CD14-positive monocyte (primary cell): Measurements from ENCODE around the gene IPO9. TPM values are rescaled to one million over a fixed set of nuclear protein-coding genes. Genes with fewer than 3 reads are reported as not detected.

Experiments
- DNase-seq, 3 donors: peaks; one replicate each; pipeline ENCODE4 v3.0.0-alpha.2; 2011 to 2022
- H2AFZ ChIP-seq: 2 replicates; pipeline ENCODE4 v1.6.0; 2012; ENCODE audit warnings: mild to moderate bottlenecking, low read depth, low read length, inconsistent platforms; ENCODE audit not compliant: insufficient read depth, poor library complexity, severe bottlenecking
- H3K27ac ChIP-seq, 2 donors: 1 replicate in 1 of 2; 2 replicates in 1 of 2; pipeline ENCODE4 v1.5.1; 2012 to 2013; ENCODE audit warnings: low read length in 2 of 2, control low read depth in 1 of 2, inconsistent platforms in 1 of 2, low read depth in 1 of 2, mild to moderate bottlenecking in 1 of 2
- H3K27me3 ChIP-seq, 2 donors: one replicate each; pipeline versions ENCODE4 v1.6.0 to v1.6.1; 2011 to 2013; ENCODE audit warnings: low read length in 2 of 2; ENCODE audit not compliant: control insufficient read depth in 2 of 2, insufficient read depth in 2 of 2
- H3K36me3 ChIP-seq, 2 donors: replicated peaks in 1 of 2; 1 replicate in 1 of 2; 2 replicates in 1 of 2; pipeline versions ENCODE4 v1.5.1 to v1.6.1; 2012 to 2013; ENCODE audit warnings: low read length in 2 of 2, control low read depth in 1 of 2, inconsistent platforms in 1 of 2, mild to moderate bottlenecking in 1 of 2; ENCODE audit not compliant: insufficient read depth in 2 of 2, control insufficient read depth in 1 of 2
- H3K4me1 ChIP-seq, 2 donors: 1 replicate in 1 of 2; 2 replicates in 1 of 2; pipeline versions ENCODE4 v1.5.1 to v1.6.1; 2012 to 2013; ENCODE audit warnings: low read length in 2 of 2, control low read depth in 1 of 2, inconsistent platforms in 1 of 2, mild to moderate bottlenecking in 1 of 2, moderate library complexity in 1 of 2; ENCODE audit not compliant: insufficient read depth in 2 of 2, control insufficient read depth in 1 of 2
- H3K4me2 ChIP-seq: replicated peaks from 2 replicates; pipeline ENCODE3; 2012; ENCODE audit warnings: low read length, moderate library complexity, mild to moderate bottlenecking; ENCODE audit not compliant: poor library complexity, severe bottlenecking; ENCODE audit errors: extremely low read depth
- H3K4me3 ChIP-seq, 3 experiments: fragments of 200-600 bp in 1 of 3; sonication (generic) in 1 of 3; replicated peaks in 1 of 3; 1 replicate in 2 of 3; 2 replicates in 1 of 3; pipeline ENCODE4 v1.5.1; 2011 to 2013; ENCODE audit warnings: low read length in 3 of 3, mild to moderate bottlenecking in 3 of 3, control low read depth in 2 of 3, low read depth in 2 of 3, inconsistent platforms in 1 of 3, moderate library complexity in 1 of 3
- H3K79me2 ChIP-seq: 2 replicates; pipeline ENCODE4 v1.6.0; 2012; ENCODE audit warnings: mild to moderate bottlenecking, control low read depth, inconsistent platforms, low read length, moderate library complexity; ENCODE audit not compliant: insufficient read depth
- H3K9ac ChIP-seq: 2 replicates; pipeline ENCODE4 v1.6.0; 2017; ENCODE audit warnings: low read length, mild to moderate bottlenecking; ENCODE audit not compliant: insufficient read depth, poor library complexity, severe bottlenecking
- H3K9me3 ChIP-seq, 2 donors: replicated peaks in 1 of 2; 1 replicate in 1 of 2; 2 replicates in 1 of 2; pipeline versions ENCODE4 v1.5.1 to v1.6.1; 2012 to 2013; ENCODE audit warnings: low read length in 2 of 2, control low read depth in 1 of 2; ENCODE audit not compliant: control insufficient read depth in 1 of 2, insufficient read depth in 1 of 2
- H4K20me1 ChIP-seq: 2 replicates; pipeline ENCODE4 v1.6.0; 2012; ENCODE audit warnings: mild to moderate bottlenecking, low read length, control low read depth, moderate library complexity; ENCODE audit not compliant: insufficient read depth
- H3K27ac Mint-ChIP-seq, 7 donors: one replicate each; pipeline ENCODE4 v1.8.0; 2020; ENCODE audit warnings: mild to moderate bottlenecking in 7 of 7, mixed read lengths in 7 of 7, moderate library complexity in 6 of 7, inconsistent platforms in 2 of 7
- H3K27me3 Mint-ChIP-seq, 3 donors: one replicate each; pipeline ENCODE4 v1.8.0; 2021 to 2022; ENCODE audit warnings: low read depth in 3 of 3, mild to moderate bottlenecking in 3 of 3, mixed read lengths in 3 of 3, moderate library complexity in 3 of 3, inconsistent platforms in 1 of 3
- H3K36me3 Mint-ChIP-seq, 2 donors: one replicate each; pipeline ENCODE4 v1.8.0; 2020; ENCODE audit warnings: mixed read lengths in 2 of 2, inconsistent platforms in 1 of 2, mild to moderate bottlenecking in 1 of 2
- H3K4me1 Mint-ChIP-seq: one replicate; pipeline ENCODE4 v1.8.0; 2020; ENCODE audit warnings: mild to moderate bottlenecking, mixed read lengths
- H3K4me3 Mint-ChIP-seq, 2 donors: one replicate each; pipeline ENCODE4 v1.8.0; 2020; ENCODE audit warnings: mild to moderate bottlenecking in 2 of 2, mixed read lengths in 2 of 2, moderate library complexity in 1 of 2
- H3K9me3 Mint-ChIP-seq, 7 donors: one replicate each; pipeline ENCODE4 v1.8.0; 2020 to 2022; ENCODE audit warnings: mixed read lengths in 7 of 7, mild to moderate bottlenecking in 6 of 7, moderate library complexity in 6 of 7, inconsistent platforms in 2 of 7
- CTCF ChIP-seq: fragments of 200-600 bp; IDR thresholded peaks from one replicate; pipeline ENCODE4 v1.8.0; 2022; ENCODE audit warnings: antibody characterized with exemption, mild to moderate bottlenecking
- WGBS: methylation state at CpG from one replicate; pipeline ENCODE4 v1.1.5; 2013; ENCODE audit warnings: missing lambda C conversion rate; ENCODE audit not compliant: insufficient coverage; 5-methylcytosine and 5-hydroxymethylcytosine counted together
- intact Hi-C, 2 donors: fragments of 100-400 bp; cut with micrococcal nuclease; formaldehyde crosslinking; loops; one replicate each; pipeline versions ENCODE4 v1.15.0 to v1.15.1; 2023
- polyA plus RNA-seq, 3 donors: library from polyadenylated mRNA; depleted of rRNA in 1 of 3; unstranded in 2 of 3; stranded (reverse) in 1 of 3; fragments of 300-500 nt in 2 of 3; fragments of >200 nt in 1 of 3; fragmentation: Illumina TruSeq in 2 of 3; gene quantifications; 1 replicate in 2 of 3; 2 replicates in 1 of 3; pipeline ENCODE4 v1.2.3, GENCODE V29; 2012 to 2021

IPO9 gene
- polyA plus RNA-seq, 3 donors, result 11.3 to 12.6 (median 12.0) TPM

DNA sequence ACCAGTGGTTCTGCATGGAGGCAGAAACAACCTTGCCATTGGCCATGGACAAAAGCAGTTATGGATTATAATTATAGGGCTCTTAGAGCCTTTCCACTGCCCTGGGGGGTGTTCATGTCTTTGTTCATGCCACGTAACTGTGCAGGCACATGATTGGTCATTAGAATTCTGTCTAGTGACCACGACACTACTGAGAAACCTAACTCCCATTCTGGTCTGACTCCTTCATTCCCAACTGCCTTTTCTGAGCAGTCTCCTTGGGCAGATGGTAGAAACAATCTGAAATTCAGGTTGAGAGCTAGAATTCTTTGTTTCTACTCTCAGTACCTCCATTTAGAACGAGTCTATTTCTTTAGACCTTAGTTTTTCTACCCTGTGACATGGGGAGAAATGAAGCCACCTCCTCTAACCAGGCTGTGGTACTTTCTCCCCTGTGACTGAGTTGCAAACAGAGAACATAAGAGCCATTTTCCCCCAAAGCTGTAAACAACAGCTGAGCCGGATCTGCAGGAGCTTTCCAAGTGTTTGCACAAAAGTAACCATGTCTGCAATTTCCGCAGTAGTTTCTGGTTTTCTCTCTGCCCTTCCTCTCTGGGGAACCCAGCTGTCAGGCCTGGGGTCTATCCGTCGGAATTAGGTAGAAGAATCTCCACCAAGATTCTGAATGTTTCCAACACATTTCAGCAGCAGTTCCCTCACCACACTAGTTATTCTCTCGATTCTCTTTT, 37.7 kb upstream of the IPO9 start:
- peak overlapping the region; percentile 25 for H3K4me2 ChIP-seq
- H3K4me1 ChIP-seq, result peaks cover 35 to 36% of the 10 kb centered on the region in 2 donors
- peaks cover 0 to 3% (median 0%) of the 10 kb centered on the region in 7 donors for H3K9me3 Mint-ChIP-seq
- H3K4me3 ChIP-seq, result peak overlapping the region in 1 of 3 experiments; percentile 1
- DNase-seq, result no peak
- TF ChIP-seq CTCF, result no peak
- no peaks in the 10 kb centered on the region for H3K79me2 ChIP-seq
- H3K4me3 Mint-ChIP-seq, result peak overlapping the region in 1 of 2 donors; percentile 53
- peaks cover 0 to 6% of the 10 kb centered on the region in 2 donors for H3K36me3 Mint-ChIP-seq
- H2AFZ ChIP-seq, result peak overlapping the region; percentile 64
- H3K4me1 Mint-ChIP-seq, result peaks cover 40% of the 10 kb centered on the region
- H3K9me3 ChIP-seq, result no peaks in the 10 kb centered on the region
- no peak overlapping the region for H3K9ac ChIP-seq
- H3K27ac Mint-ChIP-seq, result peak overlapping the region in 5 of 7 donors; percentile 49 to 84 (median 77)
- H4K20me1 ChIP-seq, result no peaks in the 10 kb centered on the region
- no peaks in the 10 kb centered on the region for H3K36me3 ChIP-seq
- H3K27me3 ChIP-seq, result no peaks in the 10 kb centered on the region
- peak overlapping the region in 1 of 2 donors; percentile 24 for H3K27ac ChIP-seq
- WGBS, result 18% methylated on average over 4 of the region's 8 CpGs
- intact Hi-C loops, result loop anchor here (5.0 kb wide), 2 partner anchors 234 to 259 kb away; no protein-coding TSS in a partner anchor
- peaks cover 0 to 4% (median 0%) of the 10 kb centered on the region in 3 donors for H3K27me3 Mint-ChIP-seq

- peak overlapping the region; percentile 25 for H3K4me2 ChIP-seq
- no peaks in the 10 kb centered on the region for H3K27me3 ChIP-seq
- DNase-seq, result peak; percentile 26 to 43 (median 27)
- H3K27ac Mint-ChIP-seq, result peak overlapping the region; percentile 31 to 84 (median 73)
- H3K4me3 Mint-ChIP-seq, result peak overlapping the region in 1 of 2 donors; percentile 53
- H3K79me2 ChIP-seq, result no peaks in the 10 kb centered on the region
- H3K4me1 ChIP-seq, result peaks cover 35 to 36% of the 10 kb centered on the region in 2 donors
- H3K4me1 Mint-ChIP-seq, result peaks cover 40% of the 10 kb centered on the region
- H3K4me3 ChIP-seq, result peak overlapping the region in 1 of 3 experiments; percentile 1
- no peaks in the 10 kb centered on the region for H3K9me3 ChIP-seq
- no peak for TF ChIP-seq CTCF
- peaks cover 0 to 4% (median 0%) of the 10 kb centered on the region in 3 donors for H3K27me3 Mint-ChIP-seq
- H2AFZ ChIP-seq, result peak overlapping the region; percentile 64
- H3K36me3 ChIP-seq, result no peaks in the 10 kb centered on the region
- WGBS, result 0% methylated on average over 1 of the region's 3 CpGs
- H3K27ac ChIP-seq, result no peak overlapping the region
- H3K9me3 Mint-ChIP-seq, result peaks cover 0 to 3% (median 0%) of the 10 kb centered on the region in 7 donors
- intact Hi-C loops, result loop anchor here (2.0 to 5.0 kb wide), 3 partner anchors 83 to 259 kb away; no protein-coding TSS in a partner anchor
- no peaks in the 10 kb centered on the region for H4K20me1 ChIP-seq
- no peak overlapping the region for H3K9ac ChIP-seq
- peaks cover 0 to 6% of the 10 kb centered on the region in 2 donors for H3K36me3 Mint-ChIP-seq
Measured at GRCh38 chr1:201791779-201792173, 37.2 kb upstream of the IPO9 start.
